ENCODE measurements around the gene WEE1.
A peak's percentile ranks its signal among the peaks of the same experiment; 100 is the strongest.

The WEE1 gene

GRCh38 chr11:9573775-9574621, 528 bp downstream of the WEE1 start:
- Histone ChIP-seq H3K9me3 (ENCODE audit: control insufficient read depth in 1 of 2, low read length in 2 of 2) (no peaks in the 10 kb centered on the region), H3K4me1 (ENCODE audit: control insufficient read depth in 1 of 2, insufficient read depth in 2 of 2, low read length in 2 of 2) (peaks cover 28 to 30% of the 10 kb centered on the region in 2 donors), H3K9ac (ENCODE audit: low read depth in 1 of 2, low read length in 2 of 2) (peak overlapping the region; percentile 85 to 99), H3K36me3 (ENCODE audit: control insufficient read depth in 1 of 2, insufficient read depth in 2 of 2, low read length in 2 of 2) (peaks cover 0 to under 1% of the 10 kb centered on the region in 2 donors), H3K27me3 (ENCODE audit: control insufficient read depth in 1 of 2, insufficient read depth in 2 of 2, low read length in 2 of 2) (no peaks in the 10 kb centered on the region), H3K4me3 (ENCODE audit: low read depth in 1 of 2, low read length in 2 of 2) (peak overlapping the region; percentile 71 to 83), H3K27ac (ENCODE audit: low read depth, low read length) (peak overlapping the region; percentile 91)

- Histone ChIP-seq H3K4me3 (ENCODE audit: low read depth in 1 of 2, low read length in 2 of 2) (peak overlapping the region; percentile 71 to 83), H3K4me1 (ENCODE audit: control insufficient read depth in 1 of 2, insufficient read depth in 2 of 2, low read length in 2 of 2) (peaks cover 21 to 27% of the 10 kb centered on the region in 2 donors), H3K9ac (ENCODE audit: low read depth in 1 of 2, low read length in 2 of 2) (peak overlapping the region; percentile 85 to 99), H3K27me3 (ENCODE audit: control insufficient read depth in 1 of 2, insufficient read depth in 2 of 2, low read length in 2 of 2) (no peaks in the 10 kb centered on the region), H3K36me3 (ENCODE audit: control insufficient read depth in 1 of 2, insufficient read depth in 2 of 2, low read length in 2 of 2) (peaks cover 0 to 6% of the 10 kb centered on the region in 2 donors), H3K9me3 (ENCODE audit: control insufficient read depth in 1 of 2, low read length in 2 of 2) (no peaks in the 10 kb centered on the region), H3K27ac (ENCODE audit: low read depth, low read length) (peak overlapping the region; percentile 78)
Measured at GRCh38 chr11:9574622-9575259, 1.3 kb downstream of the WEE1 start.

- Histone ChIP-seq H3K4me3 (ENCODE audit: low read depth in 1 of 2, low read length in 2 of 2) (peak overlapping the region; percentile 71 to 83), H3K27ac (ENCODE audit: low read depth, low read length) (peak overlapping the region; percentile 78), H3K27me3 (ENCODE audit: control insufficient read depth in 1 of 2, insufficient read depth in 2 of 2, low read length in 2 of 2) (no peaks in the 10 kb centered on the region), H3K9me3 (ENCODE audit: control insufficient read depth in 1 of 2, low read length in 2 of 2) (no peaks in the 10 kb centered on the region), H3K4me1 (ENCODE audit: control insufficient read depth in 1 of 2, insufficient read depth in 2 of 2, low read length in 2 of 2) (peaks cover 19 to 21% of the 10 kb centered on the region in 2 donors), H3K9ac (ENCODE audit: low read depth in 1 of 2, low read length in 2 of 2) (peak overlapping the region; percentile 85 to 99), H3K36me3 (ENCODE audit: control insufficient read depth in 1 of 2, insufficient read depth in 2 of 2, low read length in 2 of 2) (peaks cover 0 to 12% of the 10 kb centered on the region in 2 donors)
Measured at GRCh38 chr11:9575260-9576240, 2.1 kb downstream of the WEE1 start.

- peak overlapping the region; percentile 71 to 83 for H3K4me3 ChIP-seq (ENCODE audit: low read depth in 1 of 2, low read length in 2 of 2)
- no peak overlapping the region for H3K27ac ChIP-seq (ENCODE audit: low read depth, low read length)
- peaks cover 17% of the 10 kb centered on the region in 2 donors for H3K4me1 ChIP-seq (ENCODE audit: control insufficient read depth in 1 of 2, insufficient read depth in 2 of 2, low read length in 2 of 2)
- no peaks in the 10 kb centered on the region for H3K27me3 ChIP-seq (ENCODE audit: control insufficient read depth in 1 of 2, insufficient read depth in 2 of 2, low read length in 2 of 2)
- peak overlapping the region; percentile 33 to 99 for H3K9ac ChIP-seq (ENCODE audit: low read depth in 1 of 2, low read length in 2 of 2)
- H3K36me3 ChIP-seq (ENCODE audit: control insufficient read depth in 1 of 2, insufficient read depth in 2 of 2, low read length in 2 of 2) = peaks cover 0 to 24% of the 10 kb centered on the region in 2 donors
- no peaks in the 10 kb centered on the region for H3K9me3 ChIP-seq (ENCODE audit: control insufficient read depth in 1 of 2, low read length in 2 of 2)
Measured at GRCh38 chr11:9576701-9577381, 3.4 kb downstream of the WEE1 start.

- peak overlapping the region; percentile 56 to 71 for H3K4me3 ChIP-seq (ENCODE audit: low read depth in 1 of 2, low read length in 2 of 2)
- no peaks in the 10 kb centered on the region for H3K27me3 ChIP-seq (ENCODE audit: control insufficient read depth in 1 of 2, insufficient read depth in 2 of 2, low read length in 2 of 2)
- peaks cover 0 to 30% of the 10 kb centered on the region in 2 donors for H3K36me3 ChIP-seq (ENCODE audit: control insufficient read depth in 1 of 2, insufficient read depth in 2 of 2, low read length in 2 of 2)
- no peak overlapping the region for H3K27ac ChIP-seq (ENCODE audit: low read depth, low read length)
- H3K9ac ChIP-seq (ENCODE audit: low read depth in 1 of 2, low read length in 2 of 2) = peak overlapping the region; percentile 63 to 99
- H3K9me3 ChIP-seq (ENCODE audit: control insufficient read depth in 1 of 2, low read length in 2 of 2) = no peaks in the 10 kb centered on the region
- peaks cover 17% of the 10 kb centered on the region in 2 donors for H3K4me1 ChIP-seq (ENCODE audit: control insufficient read depth in 1 of 2, insufficient read depth in 2 of 2, low read length in 2 of 2)
Measured at GRCh38 chr11:9577556-9577955, 4.1 kb downstream of the WEE1 start.

- H3K27me3 ChIP-seq (ENCODE audit: control insufficient read depth in 1 of 2, insufficient read depth in 2 of 2, low read length in 2 of 2) = no peaks in the 10 kb centered on the region
- H3K9me3 ChIP-seq (ENCODE audit: control insufficient read depth in 1 of 2, low read length in 2 of 2) = no peaks in the 10 kb centered on the region
- H3K9ac ChIP-seq (ENCODE audit: low read depth in 1 of 2, low read length in 2 of 2) = no peak overlapping the region
- H3K36me3 ChIP-seq (ENCODE audit: control insufficient read depth in 1 of 2, insufficient read depth in 2 of 2, low read length in 2 of 2) = peaks cover 0 to 46% of the 10 kb centered on the region in 2 donors
- H3K4me3 ChIP-seq (ENCODE audit: low read depth in 1 of 2, low read length in 2 of 2) = no peak overlapping the region
- H3K4me1 ChIP-seq (ENCODE audit: control insufficient read depth in 1 of 2, insufficient read depth in 2 of 2, low read length in 2 of 2) = peaks cover 17% of the 10 kb centered on the region in 2 donors
- no peak overlapping the region for H3K27ac ChIP-seq (ENCODE audit: low read depth, low read length)
Measured at GRCh38 chr11:9580894-9581293, 7.4 kb downstream of the WEE1 start.

GRCh38 chr11:9581556-9582161, 8.2 kb downstream of the WEE1 start:
- H3K9ac ChIP-seq (ENCODE audit: low read depth in 1 of 2, low read length in 2 of 2) = no peak overlapping the region
- no peak overlapping the region for H3K4me3 ChIP-seq (ENCODE audit: low read depth in 1 of 2, low read length in 2 of 2)
- H3K27ac ChIP-seq (ENCODE audit: low read depth, low read length) = no peak overlapping the region
- H3K9me3 ChIP-seq (ENCODE audit: control insufficient read depth in 1 of 2, low read length in 2 of 2) = no peaks in the 10 kb centered on the region
- H3K4me1 ChIP-seq (ENCODE audit: control insufficient read depth in 1 of 2, insufficient read depth in 2 of 2, low read length in 2 of 2) = peaks cover 12% of the 10 kb centered on the region in 2 donors
- peaks cover 0 to 54% of the 10 kb centered on the region in 2 donors for H3K36me3 ChIP-seq (ENCODE audit: control insufficient read depth in 1 of 2, insufficient read depth in 2 of 2, low read length in 2 of 2)
- H3K27me3 ChIP-seq (ENCODE audit: control insufficient read depth in 1 of 2, insufficient read depth in 2 of 2, low read length in 2 of 2) = no peaks in the 10 kb centered on the region

GRCh38 chr11:9590717-9591116, 17.2 kb downstream of the WEE1 start:
- H3K4me3 ChIP-seq (ENCODE audit: low read depth in 1 of 2, low read length in 2 of 2) = no peak overlapping the region
- no peaks in the 10 kb centered on the region for H3K4me1 ChIP-seq (ENCODE audit: control insufficient read depth in 1 of 2, insufficient read depth in 2 of 2, low read length in 2 of 2)
- no peak overlapping the region for H3K27ac ChIP-seq (ENCODE audit: low read depth, low read length)
- no peaks in the 10 kb centered on the region for H3K9me3 ChIP-seq (ENCODE audit: control insufficient read depth in 1 of 2, low read length in 2 of 2)
- no peaks in the 10 kb centered on the region for H3K27me3 ChIP-seq (ENCODE audit: control insufficient read depth in 1 of 2, insufficient read depth in 2 of 2, low read length in 2 of 2)
- peaks cover 13 to 23% of the 10 kb centered on the region in 2 donors for H3K36me3 ChIP-seq (ENCODE audit: control insufficient read depth in 1 of 2, insufficient read depth in 2 of 2, low read length in 2 of 2)
- H3K9ac ChIP-seq (ENCODE audit: low read depth in 1 of 2, low read length in 2 of 2) = no peak overlapping the region
